ENCODE measurements around the gene CHAT.

CHAT gene

GRCh38 chr10:49612513-49613164, 1.2 kb upstream of the CHAT start:
- no peak for DNase-seq

GRCh38 chr10:49613165-49613881, 514 bp upstream of the CHAT start:
- no peak for DNase-seq

GRCh38 chr10:49614242-49615198, 683 bp downstream of the CHAT start:
- DNase-seq: no peak

GRCh38 chr10:49615213-49615612, 1.4 kb downstream of the CHAT start:
- DNase-seq: no peak

- DNase-seq: no peak
Measured at GRCh38 chr10:49615721-49616120, 1.9 kb downstream of the CHAT start.

- no peak for DNase-seq
Measured at GRCh38 chr10:49616421-49617101, 2.7 kb downstream of the CHAT start.

- DNase-seq: no peak
Measured at GRCh38 chr10:49617121-49618020, 3.5 kb downstream of the CHAT start.

GRCh38 chr10:49618821-49619220, 5.0 kb downstream of the CHAT start:
- no peak for DNase-seq

- no peak for DNase-seq
Measured at GRCh38 chr10:49619613-49620012, 5.8 kb downstream of the CHAT start.

GRCh38 chr10:49620286-49620810, 6.5 kb downstream of the CHAT start:
- peak in 1 of 14 donors; percentile 45 for DNase-seq

GRCh38 chr10:49620841-49621378, 7.1 kb downstream of the CHAT start:
- DNase-seq: peak in 1 of 14 donors; percentile 75

- DNase-seq: no peak
Measured at GRCh38 chr10:49621561-49621960, 7.7 kb downstream of the CHAT start.

- DNase-seq: no peak
Measured at GRCh38 chr10:49622426-49623425, 8.9 kb downstream of the CHAT start.

GRCh38 chr10:49624629-49625028, 10.8 kb downstream of the CHAT start:
- no peak for DNase-seq

GRCh38 chr10:49625411-49625810, 11.6 kb downstream of the CHAT start:
- DNase-seq: no peak

- no peak for DNase-seq
Measured at GRCh38 chr10:49627038-49627437, 13.2 kb downstream of the CHAT start.

- DNase-seq: no peak
Measured at GRCh38 chr10:49627644-49628247, 13.9 kb downstream of the CHAT start.

GRCh38 chr10:49628599-49628998, 14.8 kb downstream of the CHAT start:
- DNase-seq: no peak

GRCh38 chr10:49629431-49629881, 15.6 kb downstream of the CHAT start:
- DNase-seq: no peak

All from C1 segment of cervical spinal cord (tissue), 14 donors.